HG02798 (cell line): Measurements from ENCODE around the gene IFITM2.
A peak's percentile ranks its signal among the peaks of the same experiment; 100 is the strongest.
"Not testable (repeated sequence)": the region's sequence is repeated elsewhere in the genome, so short reads cannot be mapped to it uniquely, and the experiment has no call there.

Experiments
- ATAC-seq: cut with Tn5 transposase; IDR thresholded peaks from one replicate; pipeline ENCODE4 v1.9.1; 2021; ENCODE audit warnings: mild to moderate bottlenecking; ENCODE audit not compliant: unreplicated experiment, poor library complexity

The IFITM2 gene

DNA sequence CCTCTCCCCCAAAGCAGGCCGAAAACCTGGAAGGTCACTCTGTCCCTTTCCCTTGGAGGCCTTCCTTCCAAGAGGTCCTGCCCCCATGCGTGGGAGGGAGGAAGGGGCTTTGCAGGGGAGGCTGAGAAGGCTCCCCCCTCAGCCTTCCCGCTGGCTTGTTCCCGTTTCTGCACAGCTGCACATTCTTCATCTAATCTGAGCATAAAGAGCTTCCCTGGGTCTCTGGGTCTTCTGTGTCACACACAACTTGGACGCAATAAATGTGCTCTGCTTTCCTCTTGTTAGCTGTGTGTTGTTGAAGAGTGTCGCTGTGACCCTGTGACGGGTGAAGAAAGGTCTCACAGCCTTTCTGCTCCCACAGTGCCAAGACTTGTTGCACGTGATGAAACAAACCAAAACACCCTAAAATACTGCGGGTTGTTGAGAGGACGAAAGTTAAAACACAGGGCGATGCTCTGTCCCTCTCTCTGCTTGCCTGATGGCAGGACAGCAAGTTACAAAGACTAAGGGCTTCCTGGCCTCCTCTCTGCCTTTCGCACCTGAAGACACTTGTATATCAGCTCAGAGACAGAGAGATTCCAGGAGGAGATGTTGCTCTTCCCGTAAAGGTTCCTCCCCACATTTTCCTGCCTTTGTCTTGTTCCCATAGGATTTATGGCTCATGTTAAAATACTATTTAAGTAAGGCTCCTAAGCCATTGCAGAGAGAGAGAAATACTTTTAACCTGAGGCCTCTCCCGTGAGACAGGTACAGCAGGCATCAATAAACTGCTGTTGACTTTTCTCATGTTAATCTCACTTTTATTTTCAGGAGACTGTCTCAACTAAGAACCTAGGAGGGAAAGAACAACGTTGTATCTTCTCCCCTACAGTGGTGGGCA, 28.4 kb downstream of the IFITM2 start:
- ATAC-seq = no peak

DNA sequence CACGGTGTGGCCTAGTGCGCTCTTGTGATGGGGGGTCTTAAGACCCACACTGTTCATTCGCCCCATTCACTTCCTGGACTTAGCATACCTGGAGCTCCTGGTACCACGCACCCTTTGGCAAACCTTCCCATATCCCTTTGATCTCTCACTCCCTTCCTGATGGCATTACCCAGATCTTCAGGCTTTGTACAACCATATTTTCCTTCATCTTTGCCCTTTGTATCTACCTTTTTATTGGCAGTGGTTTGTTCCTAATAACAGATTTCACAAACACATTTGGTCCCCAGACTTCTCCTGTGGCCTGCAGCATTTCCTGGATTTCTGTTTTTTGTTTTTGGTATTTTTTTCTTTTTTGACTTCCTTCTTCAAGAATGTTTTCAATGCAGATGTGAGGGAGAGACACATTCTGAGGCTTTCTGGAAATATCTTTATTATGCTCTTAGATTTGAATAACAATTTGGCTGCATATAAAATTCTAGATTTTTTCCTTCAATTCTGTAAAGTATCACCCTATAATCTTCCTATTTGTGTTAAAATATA, 29.1 kb downstream of the IFITM2 start:
- ATAC-seq = no peak

DNA sequence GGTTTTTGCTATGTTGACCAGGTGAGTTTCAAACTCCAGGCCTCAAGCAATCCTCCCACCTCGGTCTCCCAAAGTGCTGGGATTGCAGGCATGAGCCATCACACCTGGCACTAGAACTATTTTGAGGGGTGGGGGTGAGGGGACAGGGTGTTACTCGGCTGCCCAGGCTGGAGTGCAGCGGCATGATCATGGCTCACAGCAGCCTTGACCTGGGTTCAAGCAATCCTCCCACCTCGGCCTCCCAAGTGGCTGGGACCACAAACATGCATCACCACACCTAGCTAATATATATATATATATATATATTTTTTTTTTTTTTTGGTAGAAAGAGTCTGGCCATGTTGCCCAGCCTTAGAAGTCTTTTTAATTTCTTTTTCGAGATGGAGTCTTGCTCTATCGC, 30.1 kb downstream of the IFITM2 start:
- ATAC-seq = no peak

DNA sequence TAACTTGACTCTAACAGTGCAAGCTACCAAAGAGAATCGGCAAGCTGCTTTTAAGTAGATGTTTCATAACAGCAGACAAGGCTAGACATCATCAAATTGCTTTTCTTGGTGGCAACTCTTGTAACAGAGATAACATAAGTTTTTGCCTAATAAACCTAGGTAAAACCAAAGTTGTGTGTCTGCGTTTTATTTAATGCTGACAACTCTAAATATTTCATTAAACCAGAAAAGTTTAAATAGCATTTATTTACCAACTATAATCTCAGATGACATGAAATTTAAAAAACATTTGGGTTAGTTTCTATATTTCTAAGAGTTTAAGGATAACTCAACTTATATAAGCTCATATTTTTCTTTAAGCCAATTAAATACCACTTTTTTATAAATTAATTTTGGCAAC, 32.3 kb downstream of the IFITM2 start:
- no peak for ATAC-seq

DNA sequence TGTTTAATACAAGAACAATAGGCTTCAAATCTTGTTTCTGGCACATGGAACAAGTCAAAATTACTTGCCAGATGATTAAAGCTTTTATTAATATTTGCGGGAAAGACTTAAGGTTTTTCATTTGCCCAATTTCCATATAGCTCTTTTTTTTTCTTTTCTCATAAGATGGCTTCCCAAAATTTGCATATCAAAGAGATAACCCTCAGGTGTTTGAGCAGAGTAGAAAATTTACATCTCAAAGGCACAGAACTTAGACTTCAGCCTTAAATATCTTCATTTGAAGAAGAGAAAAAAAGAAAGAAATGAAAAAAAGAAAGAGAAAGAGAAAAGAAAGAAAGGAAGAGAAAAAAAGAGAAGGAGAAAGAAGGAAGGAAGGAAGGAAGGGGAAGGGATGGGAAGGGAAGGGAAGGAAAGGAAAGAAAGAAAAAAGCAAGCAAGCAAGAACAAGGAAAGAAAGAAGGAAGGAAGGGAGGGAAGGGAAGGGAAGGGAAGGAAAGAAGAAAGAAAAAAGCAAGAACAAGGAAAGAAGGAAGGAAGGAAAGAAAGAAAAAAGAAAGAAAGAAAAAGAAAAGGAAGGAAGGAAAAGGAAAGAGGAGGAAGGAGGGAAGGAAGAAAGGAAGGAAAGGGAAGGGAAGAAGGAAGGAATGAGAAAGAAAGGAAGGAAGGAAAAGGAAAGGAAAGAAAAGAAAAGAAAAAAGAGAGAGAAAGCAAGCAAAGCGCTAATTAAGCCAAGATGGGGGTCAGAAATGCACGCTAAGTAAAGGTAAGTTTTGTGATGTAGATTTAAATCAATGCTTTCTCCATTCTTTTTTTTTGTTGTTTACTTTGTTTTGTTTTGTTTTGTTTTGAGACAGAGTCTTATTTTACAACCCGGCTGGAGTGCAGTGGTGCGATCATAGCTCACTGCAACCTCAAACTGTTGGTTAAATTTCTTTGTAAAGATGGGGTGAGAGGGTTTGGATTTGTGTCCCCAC, 33.2 kb downstream of the IFITM2 start:
- no peak for ATAC-seq

DNA sequence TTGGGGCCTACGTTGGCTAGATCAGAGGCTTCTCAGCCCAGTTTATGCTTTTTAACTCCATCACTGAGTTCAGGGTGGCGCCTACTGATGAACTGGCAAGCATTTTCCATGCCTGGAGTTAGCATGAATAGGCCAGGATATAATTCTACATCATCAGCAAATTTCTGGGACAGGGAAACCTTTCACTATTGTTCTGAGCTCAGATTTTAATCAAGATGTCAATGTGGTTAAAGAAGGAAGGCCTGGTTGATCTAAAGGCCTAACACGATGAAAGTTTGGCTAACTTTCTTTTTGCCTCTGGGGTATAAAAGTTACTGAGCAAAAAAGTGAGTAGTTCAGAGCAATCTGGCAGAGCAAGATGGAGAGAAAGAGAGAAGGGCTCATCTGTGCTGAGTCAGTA, 34.7 kb downstream of the IFITM2 start:
- ATAC-seq = no peak

DNA sequence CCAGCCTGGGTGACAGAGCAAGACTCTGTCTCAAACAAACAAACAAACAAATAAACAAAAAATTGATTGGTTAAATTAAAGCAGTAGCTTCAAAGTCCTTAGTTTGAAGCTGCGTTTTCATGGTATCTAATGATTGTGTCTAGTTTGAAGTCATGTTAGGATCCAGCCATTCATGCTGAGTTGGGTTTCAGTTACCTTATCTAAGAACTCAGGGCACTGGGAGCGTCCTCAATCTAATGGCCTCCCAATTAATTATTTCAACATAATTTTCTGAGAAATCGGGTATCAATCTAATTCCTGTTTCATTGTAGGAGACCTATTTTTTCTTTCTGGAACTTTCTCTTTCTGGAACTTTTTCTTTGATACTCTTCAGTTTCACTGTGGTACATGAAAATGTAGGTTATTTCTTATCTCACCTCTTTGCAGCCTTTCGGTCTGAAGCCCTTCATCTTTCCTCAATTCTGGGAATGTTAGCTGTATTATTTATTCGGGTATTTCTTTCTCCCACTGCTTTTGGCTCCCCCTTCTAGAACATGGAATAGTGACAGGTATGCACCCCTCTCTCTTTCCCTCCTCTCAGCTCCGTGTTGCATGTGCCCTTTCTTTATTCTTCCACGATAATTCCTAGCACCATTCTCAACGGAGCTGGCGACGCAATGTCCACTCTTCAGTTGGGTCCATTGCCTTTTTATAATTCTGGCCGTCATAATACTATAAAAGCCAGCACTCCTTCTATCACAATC, 37.4 kb downstream of the IFITM2 start:
- ATAC-seq = no peak

DNA sequence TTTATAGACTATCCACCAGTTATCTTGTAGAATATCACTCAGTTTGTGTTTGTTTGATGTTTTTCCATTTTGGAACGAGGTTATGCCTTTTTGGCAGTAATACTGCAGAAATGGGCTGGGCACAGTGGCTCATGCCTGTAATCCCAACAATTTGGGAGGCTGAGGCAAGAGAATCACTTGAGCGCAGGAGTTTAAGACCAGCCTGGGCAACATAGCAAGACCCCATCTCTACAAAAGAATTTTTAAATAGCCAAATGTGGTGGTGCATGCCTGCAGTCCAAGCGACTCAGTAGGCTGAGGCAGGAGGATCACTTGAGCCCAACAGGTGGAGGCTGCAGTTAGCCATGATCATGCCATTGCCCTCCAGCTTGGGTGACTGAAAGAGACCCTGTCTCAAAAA, 38.9 kb downstream of the IFITM2 start:
- no peak for ATAC-seq

DNA sequence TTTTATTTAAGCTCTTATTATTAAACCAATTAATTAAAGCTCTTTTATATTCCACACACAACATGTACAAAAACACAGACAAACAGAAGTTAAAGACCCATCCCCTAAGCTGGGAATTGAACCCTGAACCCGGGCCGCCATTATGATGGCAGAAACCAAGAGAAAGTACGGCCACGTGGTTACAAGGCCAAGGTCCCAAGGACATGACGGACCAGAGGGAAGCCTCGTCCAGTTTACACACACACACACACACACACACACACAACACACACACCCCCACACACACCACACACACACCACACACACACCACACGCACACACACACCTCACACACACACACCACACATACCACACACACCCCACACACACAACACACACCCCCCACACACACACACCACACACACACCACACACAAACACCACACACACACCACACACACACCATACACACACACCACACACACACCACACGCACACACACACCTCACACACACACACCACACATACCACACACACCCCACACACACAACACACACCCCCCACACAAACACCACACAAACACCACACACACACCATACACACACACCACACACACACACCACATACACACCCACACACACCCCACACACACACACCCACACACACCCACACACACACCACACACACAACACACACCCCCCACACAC, 41.8 kb downstream of the IFITM2 start:
- ATAC-seq = not testable (repeated sequence)

DNA sequence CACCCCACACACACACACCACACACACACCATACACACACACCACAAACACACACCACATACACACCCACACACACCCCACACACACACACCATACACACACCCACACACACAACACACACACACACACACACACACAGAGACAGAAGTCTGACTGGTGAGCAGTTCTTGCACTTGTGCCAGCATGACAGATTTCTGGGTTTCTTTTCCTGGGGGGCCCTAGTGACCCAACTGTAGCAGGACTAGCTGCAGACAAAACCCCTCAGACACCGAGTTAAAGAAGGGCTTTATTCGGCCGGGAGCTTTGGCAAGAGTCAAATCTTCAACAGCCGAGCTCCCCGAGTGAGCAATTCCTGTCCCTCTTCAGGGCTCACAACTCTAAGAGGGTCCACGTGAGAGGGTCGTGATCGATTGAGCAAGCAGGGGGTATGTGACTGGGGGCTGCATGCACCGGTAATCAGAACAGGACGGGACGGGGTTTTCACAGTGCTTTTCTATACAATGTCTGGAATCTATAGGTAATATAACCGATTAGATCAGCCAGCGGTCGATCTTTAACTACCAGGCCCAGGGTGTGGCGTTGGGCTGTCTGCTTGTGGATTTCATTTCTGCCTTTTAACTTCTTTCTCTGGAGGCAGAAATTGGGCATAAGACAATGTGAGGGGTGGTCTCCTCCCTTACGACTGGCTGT, 42.6 kb downstream of the IFITM2 start:
- not testable (repeated sequence) for ATAC-seq

DNA sequence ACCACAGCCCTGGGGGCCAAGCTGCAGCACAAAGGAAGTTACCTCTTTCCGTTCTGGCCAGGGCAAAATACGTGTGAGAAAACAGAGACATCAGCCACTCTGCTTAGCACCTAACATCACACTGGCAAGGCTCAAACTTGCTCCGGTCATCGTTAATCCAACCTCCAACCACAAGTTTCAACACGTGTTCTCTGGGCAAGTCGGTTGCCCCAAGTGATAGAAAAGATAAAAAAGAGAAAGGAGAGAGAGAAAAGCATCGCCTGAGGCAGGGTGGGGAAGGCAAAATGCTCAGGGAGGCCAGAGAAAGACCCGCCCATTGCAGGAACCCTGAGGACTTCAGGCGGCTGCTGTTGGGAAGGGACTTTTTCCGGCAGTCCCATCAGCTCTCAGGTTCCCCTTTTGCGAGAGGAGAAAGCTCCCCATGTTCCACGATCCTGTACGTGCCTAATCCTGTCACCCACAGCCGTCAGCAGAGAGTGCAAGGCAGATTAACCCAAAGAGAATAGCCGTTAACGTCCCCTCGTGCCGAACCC, 43.2 kb downstream of the IFITM2 start:
- ATAC-seq = peak; percentile 57

DNA sequence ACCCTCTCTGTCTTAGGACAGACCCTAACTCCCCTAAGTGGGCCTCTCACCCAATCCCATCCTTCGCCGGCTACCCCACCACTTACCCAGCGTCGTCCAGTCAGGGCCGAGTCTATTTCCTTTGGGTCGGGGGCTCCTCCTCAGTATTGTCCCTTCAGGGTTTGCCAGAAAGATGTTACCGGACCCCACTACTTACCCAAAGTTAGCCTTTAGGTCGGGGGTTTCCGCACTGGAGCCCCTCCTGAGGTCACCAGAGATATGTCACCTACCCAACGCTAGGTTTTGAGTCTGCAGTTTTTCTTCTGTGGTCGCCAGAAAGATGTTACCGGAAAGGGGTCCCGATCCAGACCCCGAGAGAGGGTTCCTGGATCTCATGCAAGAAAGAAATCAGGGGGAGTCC, 43.8 kb downstream of the IFITM2 start:
- ATAC-seq = no peak

DNA sequence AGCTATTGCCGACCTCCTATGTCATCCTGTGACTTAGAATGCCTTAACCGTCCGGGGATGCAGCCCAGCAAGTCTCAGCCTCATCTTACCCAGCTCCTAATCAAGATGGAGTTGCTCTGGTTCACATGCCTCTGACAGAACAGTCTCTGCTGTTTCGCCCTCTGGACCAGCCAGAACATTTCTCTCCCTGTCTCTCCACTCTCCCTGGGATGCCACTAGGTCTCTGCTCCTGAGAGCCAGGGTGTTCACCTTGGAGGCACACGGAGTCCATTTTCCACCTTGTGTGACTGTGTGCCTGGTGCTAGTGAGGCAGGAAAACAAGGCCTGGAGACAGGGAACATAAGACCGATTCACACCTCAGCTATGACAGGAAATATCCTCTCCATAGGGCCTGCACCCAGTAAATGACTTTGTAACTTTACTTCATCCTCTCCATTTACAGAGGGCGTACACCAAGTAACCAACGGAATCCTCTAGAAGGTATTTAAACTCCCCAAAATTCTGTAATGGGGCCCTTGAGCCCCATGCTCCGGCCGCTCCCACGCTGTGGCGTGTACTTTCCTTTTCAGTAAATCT, 44.9 kb downstream of the IFITM2 start:
- ATAC-seq = no peak

DNA sequence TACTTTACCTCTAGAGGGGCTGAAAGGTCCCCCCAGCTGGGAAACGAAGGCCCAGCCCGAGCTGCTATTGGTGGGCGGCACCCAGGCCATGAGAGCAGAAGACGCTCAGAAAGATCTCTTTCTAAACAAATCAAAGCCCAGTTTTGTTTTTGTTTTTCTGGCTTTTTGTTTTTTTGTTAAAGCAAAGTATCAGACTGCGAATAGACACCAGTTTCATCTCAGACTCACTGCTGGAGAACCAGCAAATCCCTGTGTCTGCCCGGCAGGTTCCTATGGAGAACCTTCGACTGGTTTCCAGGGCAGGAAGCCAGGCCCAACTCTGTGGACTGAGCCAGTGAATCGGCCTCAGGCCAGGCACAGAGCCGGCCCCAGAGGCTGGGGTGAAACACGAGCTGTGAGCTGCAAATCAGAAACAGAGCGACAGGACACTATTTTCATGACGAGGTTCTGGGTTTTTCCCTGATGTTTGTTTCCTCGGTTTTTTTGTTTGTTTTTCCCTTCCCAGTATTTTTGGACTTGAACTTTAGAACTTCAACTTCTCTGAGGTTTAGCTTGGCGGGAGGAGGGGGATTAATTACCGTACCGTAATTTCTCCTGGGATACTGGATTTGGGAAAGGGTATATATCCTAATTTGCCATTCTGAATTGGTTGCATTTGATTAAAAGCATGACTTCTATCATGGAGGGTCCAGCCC, 45.7 kb downstream of the IFITM2 start:
- ATAC-seq = no peak

DNA sequence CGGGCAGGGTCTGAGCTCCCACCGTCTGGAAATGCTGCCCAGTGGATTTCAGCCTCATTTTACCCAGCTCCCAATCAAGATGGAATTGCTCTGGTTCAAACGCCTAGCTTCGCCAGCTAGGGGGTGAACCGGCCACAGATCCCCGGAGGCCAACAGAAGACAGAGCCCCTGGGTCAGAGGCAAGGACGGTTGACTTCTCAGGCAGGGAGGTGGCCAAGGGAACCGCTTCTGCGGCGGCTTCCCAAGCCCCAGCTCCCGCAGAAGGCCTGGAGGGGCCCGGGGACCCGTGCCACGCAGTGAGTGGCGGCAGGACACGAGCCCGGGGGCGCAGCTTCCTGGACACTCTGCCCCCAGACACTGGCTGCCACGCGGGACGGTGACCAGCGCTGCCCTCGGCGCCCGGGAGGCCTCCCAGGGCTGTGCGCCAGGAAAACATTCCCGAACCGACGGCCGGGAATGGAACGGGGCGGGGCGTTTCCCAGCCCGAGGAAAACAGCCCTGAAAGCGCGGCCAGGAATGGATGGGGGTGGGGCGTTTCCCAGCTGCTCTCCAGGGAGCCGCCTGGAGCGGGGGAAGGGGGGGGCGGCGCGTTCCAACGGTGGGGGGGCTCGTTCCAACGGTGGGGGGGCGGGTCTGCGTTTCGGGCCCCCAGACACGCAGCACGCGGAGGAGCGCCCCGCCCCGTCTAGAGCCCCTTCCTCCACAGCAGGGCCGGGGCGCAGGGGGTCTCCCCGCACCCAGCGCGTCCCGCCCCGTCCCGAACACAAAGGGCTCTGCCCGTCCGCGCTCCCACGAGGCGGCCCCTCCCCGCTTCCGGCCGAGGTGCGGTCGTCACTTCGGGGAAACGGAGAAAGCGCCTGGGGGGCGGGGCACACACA, 48.2 kb downstream of the IFITM2 start:
- peak; percentile 60 for ATAC-seq

DNA sequence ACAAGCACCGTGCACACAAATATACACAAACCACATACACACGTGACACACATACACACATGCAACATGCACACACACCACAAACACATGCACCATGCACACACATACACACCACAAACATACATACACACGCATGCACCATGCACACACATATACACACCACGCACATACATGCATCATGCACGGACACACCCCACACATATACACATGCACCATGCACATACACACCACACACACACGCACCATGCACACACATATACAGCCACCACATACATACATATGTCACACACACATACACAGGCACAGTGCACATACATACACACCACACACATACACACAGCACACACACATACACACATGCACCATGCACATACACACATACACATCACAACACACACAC, 49.0 kb downstream of the IFITM2 start:
- ATAC-seq = no peak

DNA sequence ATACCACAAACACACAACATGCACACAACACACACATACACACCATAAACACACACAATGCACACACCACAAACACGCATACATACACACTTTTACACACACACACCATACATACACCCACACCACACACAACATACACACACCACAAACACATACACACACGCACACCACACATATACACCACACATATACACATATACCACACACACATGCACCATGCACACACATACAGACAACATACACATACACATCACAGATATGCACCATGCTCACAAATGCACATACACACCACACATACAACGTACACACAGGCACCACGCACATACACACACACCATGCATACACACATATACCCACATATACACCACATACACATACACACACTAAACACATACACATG, 50.0 kb downstream of the IFITM2 start:
- no peak for ATAC-seq
